BLaER1 treated with 17β-estradiol and CSF1 and Interleukin-3, amounts not matched to agents 10 nM and 100 nM (cell line): Measurements from ENCODE around the gene DFFB.
"Not testable (repeated sequence)": the region's sequence is repeated elsewhere in the genome, so short reads cannot be mapped to it uniquely, and the experiment has no call there.

ENCODE experiments used
- H3K27ac ChIP-seq, 11 experiments: shearing (Covaris generic); formaldehyde crosslinking; 2 replicates each; pipeline ENCODE4 v1.8.1; 2022
- H3K27me3 ChIP-seq, 11 experiments: shearing (Covaris generic); formaldehyde crosslinking; 2 replicates each; pipeline ENCODE4 v1.8.1; 2022
- H3K36me3 ChIP-seq, 11 experiments: shearing (Covaris generic); formaldehyde crosslinking; 2 replicates each; pipeline ENCODE4 v1.8.1; 2022
- H3K4me1 ChIP-seq, 10 experiments: shearing (Covaris generic); formaldehyde crosslinking; 2 replicates each; pipeline ENCODE4 v1.8.1; 2022
- H3K4me2 ChIP-seq, 11 experiments: shearing (Covaris generic); formaldehyde crosslinking; 2 replicates each; pipeline ENCODE4 v1.8.1; 2022
- H3K4me3 ChIP-seq, 10 experiments: shearing (Covaris generic); formaldehyde crosslinking; 2 replicates each; pipeline ENCODE4 v1.8.1; 2022
- H3K9ac ChIP-seq, 11 experiments: shearing (Covaris generic); formaldehyde crosslinking; 2 replicates each; pipeline ENCODE4 v1.8.1; 2022
- H3K9me3 ChIP-seq, 11 experiments: shearing (Covaris generic); formaldehyde crosslinking; replicated peaks in 1 of 11; 2 replicates each; pipeline ENCODE4 v1.8.1; 2022
- H4K20me1 ChIP-seq, 11 experiments: shearing (Covaris generic); formaldehyde crosslinking; 2 replicates each; pipeline ENCODE4 v1.8.1; 2022
- Cebpa-rat ChIP-seq, 11 experiments: shearing (Covaris generic); IDR thresholded peaks; 2 replicates each; pipeline ENCODE4 v1.8.1; 2022

Gene DFFB

GRCh38 chr1:3912809-3913685, 55.8 kb downstream of the DFFB start:
- H3K27ac ChIP-seq: no peak overlapping the region
- H4K20me1 ChIP-seq: peaks cover 0 to 39% (median 0%) of the 10 kb centered on the region in 11 experiments; a peak in 5 of 22 replicates
- peaks cover 0 to 37% (median 0%) of the 10 kb centered on the region in 11 experiments; a peak in 9 of 22 replicates for H3K27me3 ChIP-seq
- TF ChIP-seq Cebpa-rat (IDR thresholded peaks at IDR 0.05): no peak
- H3K4me1 ChIP-seq: peaks cover 14 to 48% (median 44%) of the 10 kb centered on the region in 10 experiments; a peak in 19 of 20 replicates
- H3K9ac ChIP-seq: no peak overlapping the region
- no peak overlapping the region for H3K4me3 ChIP-seq
- peaks cover 0 to 6% (median 4%) of the 10 kb centered on the region in 11 experiments; a peak in 8 of 22 replicates for H3K9me3 ChIP-seq
- H3K4me2 ChIP-seq: peak overlapping the region in 2 of 11 experiments; percentile 96 to 100; a peak in 4 of 22 replicates
- H3K36me3 ChIP-seq: no peaks in the 10 kb centered on the region

GRCh38 chr1:3914331-3914851, 57.1 kb downstream of the DFFB start:
- Histone ChIP-seq H3K36me3 (no peaks in the 10 kb centered on the region), H3K9me3 (peaks cover 0 to 18% (median 14%) of the 10 kb centered on the region in 11 experiments; a peak in 13 of 22 replicates), H3K4me3 (no peak overlapping the region), H3K27ac (no peak overlapping the region), H3K4me1 (peaks cover 14 to 34% (median 31%) of the 10 kb centered on the region in 10 experiments; a peak in 19 of 20 replicates), H3K9ac (no peak overlapping the region), H4K20me1 (peaks cover 0 to 31% (median 0%) of the 10 kb centered on the region in 11 experiments; a peak in 5 of 22 replicates), H3K27me3 (peaks cover 0 to 28% (median 0%) of the 10 kb centered on the region in 11 experiments; a peak in 9 of 22 replicates), H3K4me2 (no peak overlapping the region)
- no peak for TF ChIP-seq Cebpa-rat (IDR thresholded peaks at IDR 0.05)

GRCh38 chr1:3914911-3915310, 57.6 kb downstream of the DFFB start:
- no peak overlapping the region for H3K4me2 ChIP-seq
- peaks cover 10 to 29% (median 25%) of the 10 kb centered on the region in 10 experiments; a peak in 19 of 20 replicates for H3K4me1 ChIP-seq
- peaks cover 0 to 30% (median 0%) of the 10 kb centered on the region in 11 experiments; a peak in 5 of 22 replicates for H4K20me1 ChIP-seq
- peaks cover 0 to 23% (median 0%) of the 10 kb centered on the region in 11 experiments; a peak in 9 of 22 replicates for H3K27me3 ChIP-seq
- H3K9me3 ChIP-seq: peaks cover 0 to 21% (median 14%) of the 10 kb centered on the region in 11 experiments; a peak in 13 of 22 replicates
- H3K27ac ChIP-seq: no peak overlapping the region
- no peak overlapping the region for H3K4me3 ChIP-seq
- no peak for TF ChIP-seq Cebpa-rat (IDR thresholded peaks at IDR 0.05)
- no peak overlapping the region for H3K9ac ChIP-seq
- no peaks in the 10 kb centered on the region for H3K36me3 ChIP-seq

- TF ChIP-seq Cebpa-rat (IDR thresholded peaks at IDR 0.05): no peak
- no peaks in the 10 kb centered on the region for H3K36me3 ChIP-seq
- H3K4me3 ChIP-seq: no peak overlapping the region
- H3K9ac ChIP-seq: no peak overlapping the region
- H3K4me2 ChIP-seq: no peak overlapping the region
- H3K4me1 ChIP-seq: peaks cover 3 to 22% (median 18%) of the 10 kb centered on the region in 10 experiments; a peak in 18 of 20 replicates
- peaks cover 0 to 21% (median 14%) of the 10 kb centered on the region in 11 experiments; a peak in 13 of 22 replicates for H3K9me3 ChIP-seq
- peaks cover 0 to 23% (median 0%) of the 10 kb centered on the region in 11 experiments; a peak in 5 of 22 replicates for H4K20me1 ChIP-seq
- H3K27me3 ChIP-seq: peaks cover 0 to 16% (median 0%) of the 10 kb centered on the region in 11 experiments; a peak in 7 of 22 replicates
- no peak overlapping the region for H3K27ac ChIP-seq
Observed at GRCh38 chr1:3915551-3916121, 58.4 kb downstream of the DFFB start.

- Histone ChIP-seq H3K4me2 (no peak overlapping the region), H3K27ac (no peak overlapping the region), H4K20me1 (peaks cover 0 to 4% (median 0%) of the 10 kb centered on the region in 11 experiments; a peak in 1 of 22 replicates), H3K4me1 (peaks cover 0 to under 1% (median 0%) of the 10 kb centered on the region in 10 experiments; a peak in 4 of 20 replicates), H3K9me3 (peaks cover 0 to 21% (median 14%) of the 10 kb centered on the region in 11 experiments; a peak in 13 of 22 replicates), H3K4me3 (no peak overlapping the region), H3K27me3 (no peaks in the 10 kb centered on the region), H3K36me3 (no peaks in the 10 kb centered on the region), H3K9ac (no peak overlapping the region)
- TF ChIP-seq Cebpa-rat (IDR thresholded peaks at IDR 0.05): no peak
Observed at GRCh38 chr1:3917761-3918160, 60.5 kb downstream of the DFFB start.

- not testable (repeated sequence) for H3K27ac ChIP-seq, H3K4me2 ChIP-seq, H3K4me3 ChIP-seq, H3K27me3 ChIP-seq, H4K20me1 ChIP-seq, H3K4me1 ChIP-seq, H3K36me3 ChIP-seq, H3K9ac ChIP-seq
- H3K9me3 ChIP-seq: peaks cover 0 to 21% (median 14%) of the 10 kb centered on the region in 11 experiments; a peak in 13 of 22 replicates
Observed at GRCh38 chr1:3918359-3918758, 61.1 kb downstream of the DFFB start.

- H3K4me2 ChIP-seq: no peak overlapping the region
- no peak overlapping the region for H3K4me3 ChIP-seq
- no peaks in the 10 kb centered on the region for H3K27me3 ChIP-seq
- H3K36me3 ChIP-seq: no peaks in the 10 kb centered on the region
- H4K20me1 ChIP-seq: 0 out of 22 replicates have a peak, but pooled peaks cover 0 to under 1% (median 0%) of the 10 kb centered on the region in 11 experiments
- H3K4me1 ChIP-seq: no peaks in the 10 kb centered on the region
- H3K9ac ChIP-seq: no peak overlapping the region
- no peak overlapping the region for H3K27ac ChIP-seq
- no peak for TF ChIP-seq Cebpa-rat (IDR thresholded peaks at IDR 0.05)
- H3K9me3 ChIP-seq: peaks cover 0 to 21% (median 14%) of the 10 kb centered on the region in 11 experiments; a peak in 13 of 22 replicates
Observed at GRCh38 chr1:3918966-3919611, 61.8 kb downstream of the DFFB start.

- Histone ChIP-seq H3K27ac (no peak overlapping the region), H3K4me1 (no peaks in the 10 kb centered on the region), H4K20me1 (0 out of 22 replicates have a peak, but pooled peaks cover 0 to 7% (median 0%) of the 10 kb centered on the region in 11 experiments), H3K9me3 (peaks cover 0 to 21% (median 14%) of the 10 kb centered on the region in 11 experiments; a peak in 13 of 22 replicates), H3K36me3 (no peaks in the 10 kb centered on the region), H3K27me3 (no peaks in the 10 kb centered on the region), H3K9ac (no peak overlapping the region), H3K4me3 (no peak overlapping the region), H3K4me2 (no peak overlapping the region)
- TF ChIP-seq Cebpa-rat (IDR thresholded peaks at IDR 0.05): no peak
Observed at GRCh38 chr1:3919706-3920105, 62.4 kb downstream of the DFFB start.
